GM18858 (cell line): ENCODE data around the gene ANKRD53.
"Not testable (repeated sequence)": the region's sequence is repeated elsewhere in the genome, so short reads cannot be mapped to it uniquely, and the experiment has no call there.

Experiments
- ATAC-seq: cut with Tn5 transposase; IDR thresholded peaks from one replicate; pipeline ENCODE4 v1.9.1; 2021; ENCODE audit not compliant: unreplicated experiment

Gene ANKRD53

DNA sequence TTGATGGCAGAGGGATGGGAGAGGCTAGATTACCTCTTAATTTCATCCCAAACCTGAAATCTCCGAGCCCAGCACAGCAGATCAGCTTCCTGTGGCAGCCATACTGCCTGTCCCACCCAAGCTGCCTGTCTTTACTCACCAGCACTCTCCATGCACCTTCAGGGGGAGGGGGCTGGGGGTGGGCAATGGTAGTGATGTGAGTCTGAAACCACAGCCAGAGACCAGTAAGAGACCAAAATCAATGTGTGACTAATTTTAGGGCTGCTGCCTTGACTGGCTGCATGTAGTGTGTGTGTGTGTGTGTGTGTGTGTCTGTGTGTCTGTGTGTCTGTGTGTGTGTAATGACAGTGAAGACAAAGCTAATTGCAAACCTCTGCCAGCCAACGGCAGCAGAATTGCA, 27.9 kb downstream of the ANKRD53 start:
- no peak for ATAC-seq

DNA sequence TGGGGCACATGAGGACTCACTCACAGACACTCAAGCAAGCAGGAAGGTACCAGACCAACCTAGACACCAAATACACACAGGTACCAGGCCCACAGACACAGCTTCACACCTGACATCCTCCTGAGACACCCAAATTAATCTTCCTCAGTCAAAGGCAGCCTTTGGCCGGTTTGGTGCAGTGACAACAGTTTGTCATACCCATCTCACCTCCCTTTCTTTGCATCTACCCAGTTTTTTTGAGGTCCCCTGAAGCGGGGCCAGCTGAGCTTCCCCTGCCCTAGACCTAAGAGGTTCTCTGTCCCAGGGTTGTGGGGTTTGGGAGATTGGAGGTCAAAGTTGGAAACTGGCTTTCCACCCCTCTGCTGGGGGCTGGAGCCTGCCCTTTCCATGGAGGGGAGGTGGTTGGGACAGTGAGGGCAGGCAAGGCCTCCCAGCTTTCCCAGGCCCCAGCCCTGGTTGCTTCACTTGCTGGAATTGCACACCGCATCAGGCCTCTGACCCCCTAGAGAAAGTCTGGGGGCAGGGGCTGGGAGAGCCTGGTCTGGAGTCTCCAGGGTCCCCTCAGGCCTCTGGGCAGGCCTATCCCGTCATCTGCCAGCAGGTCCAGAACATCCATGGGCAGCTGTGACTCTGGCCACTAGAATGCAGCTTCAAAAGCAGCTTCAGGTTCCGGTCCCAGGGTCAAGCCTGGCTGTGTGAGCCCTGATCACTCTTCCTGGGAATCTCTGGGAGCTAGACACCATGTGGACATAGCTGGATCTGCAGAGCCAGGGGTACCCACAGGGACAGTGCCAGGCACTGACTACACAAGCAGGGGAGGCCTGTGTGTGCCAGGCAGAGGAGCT, 28.7 kb downstream of the ANKRD53 start:
- ATAC-seq = no peak

DNA sequence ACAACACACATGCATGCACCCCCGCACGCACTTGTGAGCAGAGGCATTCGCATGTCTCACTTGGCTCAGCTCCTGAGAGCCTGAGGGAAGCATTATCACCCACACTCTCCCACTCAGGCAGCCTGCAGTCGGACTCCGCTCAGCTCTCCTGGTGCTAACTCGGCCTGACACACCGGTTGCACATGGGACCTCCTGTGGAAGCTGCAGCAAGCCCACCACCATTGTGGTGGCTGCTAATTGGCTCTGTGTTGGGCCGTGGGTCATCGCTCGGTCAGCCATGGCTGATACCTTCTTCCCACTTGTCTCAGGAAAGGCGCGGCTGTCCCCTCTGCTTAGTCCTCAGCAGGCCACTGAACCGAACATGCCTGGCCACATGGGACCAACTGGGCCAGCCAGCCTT, 29.9 kb downstream of the ANKRD53 start:
- no peak for ATAC-seq

DNA sequence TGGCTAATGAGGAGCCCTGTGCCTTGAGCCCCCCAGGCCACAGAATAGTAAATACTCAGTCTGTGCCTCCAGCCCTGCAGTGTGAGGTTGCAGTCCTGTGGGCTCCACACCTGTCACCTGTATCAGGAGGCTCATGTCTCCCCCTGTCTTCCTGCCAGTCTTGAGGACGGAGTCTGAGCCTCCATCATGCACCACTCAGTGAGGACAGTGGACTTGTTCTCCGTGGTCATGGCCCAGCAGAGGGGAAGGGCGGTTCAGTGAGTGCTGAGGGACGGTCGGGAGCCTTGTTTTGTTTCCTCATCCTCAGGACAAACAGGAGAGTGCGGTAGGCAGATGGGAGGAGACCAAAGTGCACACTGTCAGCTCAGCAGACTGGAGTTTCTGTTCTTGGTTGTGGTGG, 33.4 kb downstream of the ANKRD53 start:
- ATAC-seq = not testable (repeated sequence)

DNA sequence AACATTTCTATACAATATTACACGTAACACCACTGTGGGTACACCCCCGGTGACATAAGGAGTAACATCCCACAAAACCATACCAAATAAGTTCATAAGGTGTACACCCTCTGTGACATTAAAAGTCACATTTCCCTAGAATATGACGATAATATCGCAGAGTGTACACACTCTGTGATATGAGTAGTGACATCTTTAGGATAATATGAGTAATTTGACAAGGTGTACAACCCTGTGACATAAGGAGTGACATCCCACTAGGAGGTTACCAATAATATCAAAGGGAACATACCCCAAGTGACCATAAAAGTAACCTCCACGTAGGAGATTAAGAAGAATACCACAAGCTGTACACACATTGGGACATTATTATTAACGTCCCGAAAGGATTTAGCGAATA, 40.2 kb downstream of the ANKRD53 start:
- ATAC-seq = no peak

DNA sequence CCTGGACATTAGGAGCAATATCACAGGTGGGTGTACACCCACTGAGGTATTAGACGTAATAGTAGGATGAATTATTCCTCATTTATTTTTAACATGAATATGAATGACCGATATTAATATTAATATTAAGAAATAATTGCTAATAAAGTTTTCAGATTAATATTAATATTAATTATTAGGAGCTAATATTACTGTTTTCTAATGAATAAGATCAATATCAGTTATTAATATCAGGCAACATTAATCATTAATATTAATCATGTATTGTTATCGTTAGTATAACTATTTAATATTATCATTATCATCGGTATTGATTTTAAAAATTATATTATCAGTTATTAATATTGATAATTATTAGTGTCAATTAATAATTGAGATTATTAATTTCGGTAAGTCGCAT, 41.6 kb downstream of the ANKRD53 start:
- not testable (repeated sequence) for ATAC-seq

DNA sequence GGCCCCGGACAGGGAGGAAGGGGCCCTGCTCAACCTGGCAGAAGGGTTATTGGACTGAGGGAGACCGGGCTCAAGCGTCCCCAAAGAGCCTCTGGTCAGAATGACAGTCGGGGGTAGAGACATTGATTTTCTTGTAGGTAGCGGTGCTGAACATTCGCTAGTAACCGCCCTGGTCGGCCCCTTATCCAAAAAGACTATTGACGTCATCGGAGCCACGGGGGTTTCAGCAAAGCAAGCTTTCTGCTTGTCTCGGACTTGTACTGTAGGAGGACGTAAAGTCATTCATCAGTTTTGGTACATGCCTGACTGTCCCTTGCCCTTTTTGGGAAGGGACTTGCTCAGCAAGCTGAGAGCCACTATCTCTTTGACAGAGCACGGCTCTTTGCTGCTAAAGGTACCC, 43.0 kb downstream of the ANKRD53 start:
- ATAC-seq = not testable (repeated sequence)

DNA sequence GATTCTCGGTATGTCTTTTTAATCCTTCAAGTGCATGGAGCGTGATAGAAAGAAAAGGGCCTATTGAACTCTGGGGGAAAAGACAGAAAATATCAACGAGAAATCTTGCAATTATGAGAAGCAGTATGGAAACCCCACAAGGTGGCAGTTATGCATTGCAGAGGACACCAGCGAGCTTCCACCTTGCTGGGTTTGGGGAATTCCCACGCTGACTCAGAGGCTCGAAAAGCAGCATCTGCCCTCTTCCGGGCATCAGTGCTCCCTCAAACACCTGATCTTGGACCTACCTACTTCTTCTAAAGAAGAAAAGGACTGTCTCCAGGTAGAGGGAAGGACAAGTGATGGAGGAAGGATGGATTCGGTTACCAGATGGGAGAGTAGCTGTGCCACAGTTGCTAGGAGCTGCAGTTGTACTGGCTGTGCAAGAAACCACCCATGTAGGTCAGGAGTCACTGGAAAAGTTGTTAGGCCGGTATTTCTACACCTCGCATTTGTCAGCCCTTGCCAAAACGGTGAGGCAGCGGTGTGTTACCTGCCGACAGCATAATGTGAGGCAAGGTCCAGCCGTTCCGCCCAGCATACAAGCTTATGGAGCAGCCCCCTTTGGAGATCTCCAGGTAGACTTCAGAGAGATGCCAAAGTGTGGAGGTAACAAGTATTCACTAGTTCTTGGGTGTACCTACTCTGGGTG, 45.3 kb downstream of the ANKRD53 start:
- ATAC-seq = not testable (repeated sequence)
